Measurements from ENCODE around the gene PCDH9. TPM values are rescaled to one million over a fixed set of nuclear protein-coding genes. Genes with fewer than 3 reads are reported as not detected.

The PCDH9 gene
- total and polyA plus RNA-seq, 2 experiments from 2014 or later = 0.31 to 0.52 TPM

GRCh38 chr13:66354879-66355751 is 875.0 kb downstream of the PCDH9 start (continued):
- TF ChIP-seq ETS1 (IDR thresholded peaks at IDR 0.05) (no peak), ZNF462 (CRISPR knock-in tag; IDR thresholded peaks at IDR 0.05) (no peak)

- Mint-ChIP-seq H3K27ac (no peak overlapping the region), H3K4me3 (no peak overlapping the region), H3K27me3 (ENCODE audit: insufficient read depth, low read depth, poor library complexity) (no peaks in the 10 kb centered on the region), H3K36me3 (ENCODE audit: low read depth) (no peaks in the 10 kb centered on the region), H3K9me3 (no peaks in the 10 kb centered on the region), H3K4me1 (peaks cover 9% of the 10 kb centered on the region)
- Histone ChIP-seq H3K79me2 (replicated peaks; ENCODE audit: insufficient read depth) (no peaks in the 10 kb centered on the region), H3K4me2 (no peak overlapping the region), H2AFZ (no peak overlapping the region), H4K20me1 (replicated peaks; ENCODE audit: insufficient read depth) (no peaks in the 10 kb centered on the region), H3K9me2 (ENCODE audit: insufficient read depth) (no peaks in the 10 kb centered on the region), H3K36me3 (ENCODE audit: insufficient read depth) (no peaks in the 10 kb centered on the region), H3K27me3 (ENCODE audit: insufficient read depth) (no peaks in the 10 kb centered on the region), H3F3A (replicated peaks; ENCODE audit: low read depth) (no peaks in the 10 kb centered on the region), H3K4me3 (no peak overlapping the region), H3K4me1 (ENCODE audit: insufficient read depth) (peaks cover 3% of the 10 kb centered on the region; the same call in 1 of the 2 replicates), H3K27ac (ENCODE audit: low read depth) (no peak overlapping the region)
- no peak for DNase-seq (ENCODE audit: low spot score)
- ATAC-seq = no peak
- TF ChIP-seq EZH2phosphoT487 (IDR thresholded peaks at IDR 0.05; ENCODE audit: unreplicated experiment) = no peak
- TF ChIP-seq, protein P1, sequence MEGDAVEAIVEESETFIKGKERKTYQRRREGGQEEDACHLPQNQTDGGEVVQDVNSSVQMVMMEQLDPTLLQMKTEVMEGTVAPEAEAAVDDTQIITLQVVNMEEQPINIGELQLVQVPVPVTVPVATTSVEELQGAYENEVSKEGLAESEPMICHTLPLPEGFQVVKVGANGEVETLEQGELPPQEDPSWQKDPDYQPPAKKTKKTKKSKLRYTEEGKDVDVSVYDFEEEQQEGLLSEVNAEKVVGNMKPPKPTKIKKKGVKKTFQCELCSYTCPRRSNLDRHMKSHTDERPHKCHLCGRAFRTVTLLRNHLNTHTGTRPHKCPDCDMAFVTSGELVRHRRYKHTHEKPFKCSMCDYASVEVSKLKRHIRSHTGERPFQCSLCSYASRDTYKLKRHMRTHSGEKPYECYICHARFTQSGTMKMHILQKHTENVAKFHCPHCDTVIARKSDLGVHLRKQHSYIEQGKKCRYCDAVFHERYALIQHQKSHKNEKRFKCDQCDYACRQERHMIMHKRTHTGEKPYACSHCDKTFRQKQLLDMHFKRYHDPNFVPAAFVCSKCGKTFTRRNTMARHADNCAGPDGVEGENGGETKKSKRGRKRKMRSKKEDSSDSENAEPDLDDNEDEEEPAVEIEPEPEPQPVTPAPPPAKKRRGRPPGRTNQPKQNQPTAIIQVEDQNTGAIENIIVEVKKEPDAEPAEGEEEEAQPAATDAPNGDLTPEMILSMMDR (conservative IDR thresholded peaks at IDR 0.05; ENCODE audit: low read depth in 2 of 2) = 0 out of 4 replicates have a peak, but pooled peaks of 1 of the 2 experiments have one; percentile 10
Observed at GRCh38 chr13:66353664-66354063, 876.5 kb downstream of the PCDH9 start.

Data from GM23338 (cell line).